Retina (tissue), 1 donor: Measurements from ENCODE around the gene MRPL24.

Experiments
- DNase-seq: peaks from one replicate; pipeline ENCODE4 v3.0.0-alpha.2; 2016

The MRPL24 gene

DNA sequence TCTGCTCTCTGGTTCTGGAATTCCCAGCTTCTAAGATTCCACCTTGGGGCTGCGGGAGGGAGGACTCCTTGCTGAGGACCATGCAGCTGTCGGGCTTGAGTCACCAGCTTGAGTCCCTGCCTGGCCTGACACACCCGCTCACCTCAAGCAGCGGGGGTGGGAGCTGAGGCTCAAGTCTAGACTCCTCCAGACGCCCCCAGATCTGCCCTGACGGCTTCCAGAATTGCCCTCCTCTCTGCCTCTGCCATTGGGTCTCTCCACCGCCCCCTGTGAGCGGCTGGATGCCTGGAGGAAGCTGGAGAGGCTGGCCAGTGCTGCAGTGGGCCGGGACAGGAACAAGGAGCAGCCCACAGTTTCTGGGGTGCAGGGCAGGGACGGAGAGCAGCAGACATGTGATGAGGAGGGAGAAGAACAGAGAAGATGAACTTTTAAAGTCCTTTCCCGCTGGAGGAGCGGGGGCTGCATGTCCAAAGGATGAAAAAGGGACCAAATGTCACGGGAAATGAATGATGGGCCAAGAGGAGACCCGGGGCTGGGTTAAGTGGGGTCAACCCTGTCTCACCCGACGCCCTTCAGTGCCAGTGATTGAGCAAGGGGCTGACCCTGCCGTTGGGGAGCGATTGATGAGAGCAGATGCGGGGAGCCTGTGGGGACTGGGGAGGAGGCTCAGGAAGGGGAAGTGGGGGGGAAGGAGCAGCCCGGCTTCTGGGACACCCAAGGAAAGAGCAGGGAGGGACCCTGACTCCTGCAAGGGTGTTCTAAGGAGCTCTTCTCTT is 49.0 kb downstream of the MRPL24 start:
- no peak for DNase-seq

DNA sequence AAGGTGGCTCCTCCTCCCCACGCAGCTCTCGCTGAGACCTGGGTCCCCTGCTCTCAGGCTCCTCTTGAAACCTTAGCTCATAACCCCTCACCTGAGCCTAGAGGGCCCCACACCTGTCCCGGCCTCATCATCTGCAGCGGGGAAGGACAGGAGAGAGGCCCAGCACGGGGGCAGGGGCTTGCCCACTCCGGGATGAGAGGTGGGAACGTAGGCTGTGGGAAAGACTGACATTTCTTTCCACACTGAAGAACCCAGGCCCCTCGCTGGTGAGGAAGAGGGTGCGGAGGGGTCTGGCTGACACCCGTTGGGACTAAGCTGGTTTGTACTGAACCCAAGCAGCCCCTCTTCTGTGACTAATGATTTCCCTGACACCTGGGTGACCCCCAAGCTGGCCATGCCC is 49.7 kb downstream of the MRPL24 start:
- no peak for DNase-seq

DNA sequence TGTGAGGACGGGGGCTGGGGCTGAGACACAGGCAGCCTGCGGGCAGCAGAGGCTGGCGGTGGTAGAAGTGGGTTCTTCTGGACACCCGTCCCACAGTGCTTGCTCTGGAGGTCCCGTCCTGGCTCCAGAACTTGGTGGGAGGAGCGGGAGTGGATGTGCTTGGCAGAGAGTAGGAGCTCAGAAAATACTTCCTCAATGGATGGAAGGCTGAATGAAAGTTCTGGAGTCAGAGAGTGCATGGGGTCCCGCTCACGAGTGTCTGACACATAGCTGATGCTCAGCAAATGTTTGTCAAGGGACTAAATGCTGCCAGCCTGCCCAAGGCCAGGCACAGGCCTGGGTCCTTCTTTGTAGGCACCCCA is 50.2 kb downstream of the MRPL24 start:
- no peak for DNase-seq

DNA sequence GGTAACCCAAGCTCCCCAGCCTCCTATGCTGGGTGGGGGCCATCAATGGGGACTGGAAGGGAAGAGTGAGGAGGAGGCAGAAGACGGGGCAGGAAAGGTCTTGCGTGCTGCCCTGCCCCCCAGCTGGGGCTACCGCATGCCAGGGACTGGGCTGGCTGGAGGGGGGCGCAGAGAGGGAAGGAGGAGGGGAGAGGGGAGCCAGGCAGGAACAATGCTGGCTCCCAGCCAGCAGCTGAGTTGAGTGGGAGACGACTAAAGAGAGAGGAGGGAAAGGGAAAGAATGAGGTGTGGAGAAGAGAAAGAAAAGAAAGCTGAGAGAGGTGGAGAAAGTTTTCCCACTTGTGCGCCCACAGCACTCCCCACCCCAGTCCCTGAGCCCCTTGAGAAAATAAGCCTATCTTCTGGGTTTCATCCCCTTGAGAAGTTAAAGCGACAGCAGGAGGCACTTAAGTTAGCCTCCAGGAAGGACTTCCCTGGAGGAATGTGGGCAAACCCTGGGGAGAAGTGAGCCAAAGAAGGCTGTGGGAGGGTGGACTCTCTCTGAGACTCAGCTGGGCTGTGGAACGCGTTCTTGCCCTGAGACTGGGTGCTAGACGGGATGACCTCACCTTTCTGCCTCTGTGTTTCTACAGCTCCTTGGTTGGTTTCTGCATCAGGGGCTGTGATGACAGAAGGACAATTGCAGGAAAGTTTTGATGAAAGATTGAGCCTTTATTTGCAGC is 50.8 kb downstream of the MRPL24 start:
- no peak for DNase-seq

DNA sequence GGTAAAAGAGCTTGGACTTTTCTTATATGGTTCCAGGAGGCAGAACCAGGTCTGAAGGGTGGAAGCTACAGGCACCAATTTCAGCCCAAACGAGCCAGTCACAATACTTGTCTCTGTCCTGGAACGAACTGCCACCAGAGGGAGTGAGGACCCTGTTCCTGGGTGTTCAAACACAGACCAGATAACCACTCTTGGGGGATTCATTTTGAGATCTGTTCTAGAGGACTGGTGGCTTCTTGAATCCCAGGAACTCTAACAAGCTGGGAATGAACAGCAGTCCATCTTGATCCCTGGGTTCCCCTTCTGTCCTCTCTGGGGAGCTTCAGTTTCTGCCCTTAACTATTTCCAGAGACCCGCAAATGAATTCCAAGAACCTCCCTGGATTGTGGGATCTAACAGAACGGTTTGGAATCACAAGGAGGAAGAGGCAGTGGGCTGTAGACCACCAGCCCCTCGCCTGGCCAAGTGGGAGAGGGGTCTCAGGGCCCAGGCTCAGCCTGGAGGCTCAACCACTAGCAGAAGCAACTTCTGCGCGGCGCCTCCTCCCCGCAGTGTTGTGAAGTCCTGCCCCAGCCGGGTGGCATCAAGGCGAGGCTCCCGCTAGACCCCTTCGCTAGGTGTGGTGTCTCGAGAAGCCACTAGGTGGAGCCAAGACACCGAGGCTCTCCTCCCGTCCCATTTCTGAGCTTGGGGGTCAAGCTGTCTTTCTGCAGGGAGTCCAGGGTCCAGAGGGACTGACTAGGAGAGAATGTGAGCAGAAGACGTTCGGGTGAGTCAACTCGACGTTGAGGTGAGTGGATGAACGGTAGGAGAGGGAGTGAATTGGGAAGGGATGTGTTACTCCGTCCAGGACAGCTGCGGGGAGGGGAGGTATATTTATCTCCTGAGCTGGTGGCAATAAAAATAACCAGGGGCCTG is 51.6 kb downstream of the MRPL24 start:
- DNase-seq, result peak; percentile 95
